ENCODE data around the gene CHAF1A. TPM values are rescaled to one million over a fixed set of nuclear protein-coding genes. Genes with fewer than 3 reads are reported as not detected.

The CHAF1A gene
- total RNA-seq, 3 donors from 2014 or later (not counting 1 experiment from before 2014, with no cell fraction given): 34.4 to 40.8 (median 35.2) TPM

- H3K27ac ChIP-seq (ENCODE audit: low read length): no peak overlapping the region
- peaks cover 55% of the 10 kb centered on the region for H3K36me3 ChIP-seq (ENCODE audit: control insufficient read depth, insufficient read depth, low read length)
- H3K36me3 Mint-ChIP-seq: no peaks in the 10 kb centered on the region
- no peak overlapping the region for H3K4me3 ChIP-seq (ENCODE audit: low read length)
- DNase-seq: no peak
- H3K27me3 ChIP-seq (ENCODE audit: control insufficient read depth, insufficient read depth, low read length): no peaks in the 10 kb centered on the region
- intact Hi-C loops (cut with micrococcal nuclease): no loop called here
- no peaks in the 10 kb centered on the region for H3K27me3 Mint-ChIP-seq (ENCODE audit: low read depth in 2 of 2)
- no peaks in the 10 kb centered on the region for H3K9me3 ChIP-seq (ENCODE audit: control insufficient read depth, insufficient read depth, low read length)
- no peaks in the 10 kb centered on the region for H3K9me3 Mint-ChIP-seq
- H3K4me1 ChIP-seq (ENCODE audit: control insufficient read depth, insufficient read depth, low read length): no peaks in the 10 kb centered on the region
- 91% methylated on average over 14 of the region's 15 CpGs for WGBS (ENCODE audit: insufficient coverage)
- no peak for ATAC-seq
- no peak for TF ChIP-seq CTCF (IDR thresholded peaks at IDR 0.05)
- no peak overlapping the region for H3K27ac Mint-ChIP-seq
- peaks cover 0 to 5% of the 10 kb centered on the region in 2 donors for H3K4me1 Mint-ChIP-seq
- H3K4me3 Mint-ChIP-seq: no peak overlapping the region
Measured at GRCh38 chr19:4446704-4447200, 44.3 kb downstream of the CHAF1A start.

- no peaks in the 10 kb centered on the region for H3K36me3 Mint-ChIP-seq
Measured at GRCh38 chr19:4447327-4448146, 45.1 kb downstream of the CHAF1A start.

GRCh38 chr19:4448147-4448985 lies 45.9 kb downstream of the CHAF1A start:
- ATAC-seq: no peak
- H3K4me3 Mint-ChIP-seq: no peak overlapping the region
- H3K36me3 Mint-ChIP-seq: no peaks in the 10 kb centered on the region
- TF ChIP-seq CTCF (IDR thresholded peaks at IDR 0.05): no peak
- no peaks in the 10 kb centered on the region for H3K27me3 ChIP-seq (ENCODE audit: control insufficient read depth, insufficient read depth, low read length)
- no peaks in the 10 kb centered on the region for H3K4me1 ChIP-seq (ENCODE audit: control insufficient read depth, insufficient read depth, low read length)
- no peak for DNase-seq
- no peak overlapping the region for H3K27ac ChIP-seq (ENCODE audit: low read length)
- 95% methylated on average over 30 of the region's 30 CpGs for WGBS (ENCODE audit: insufficient coverage)
- H3K36me3 ChIP-seq (ENCODE audit: control insufficient read depth, insufficient read depth, low read length): peaks cover 68% of the 10 kb centered on the region
- H3K4me1 Mint-ChIP-seq: no peaks in the 10 kb centered on the region
- no peak overlapping the region for H3K4me3 ChIP-seq (ENCODE audit: low read length)
- intact Hi-C loops (cut with micrococcal nuclease): no loop called here
- no peak overlapping the region for H3K27ac Mint-ChIP-seq
- no peaks in the 10 kb centered on the region for H3K9me3 ChIP-seq (ENCODE audit: control insufficient read depth, insufficient read depth, low read length)
- H3K27me3 Mint-ChIP-seq (ENCODE audit: low read depth in 2 of 2): no peaks in the 10 kb centered on the region
- H3K9me3 Mint-ChIP-seq: no peaks in the 10 kb centered on the region

More at GRCh38 chr19:4447327-4448146, 45.1 kb downstream of the CHAF1A start:
- no peak overlapping the region for H3K4me3 ChIP-seq (ENCODE audit: low read length)
- H3K27ac ChIP-seq (ENCODE audit: low read length): no peak overlapping the region
- 98% methylated on average over 27 of the region's 28 CpGs for WGBS (ENCODE audit: insufficient coverage)
- no peaks in the 10 kb centered on the region for H3K4me1 ChIP-seq (ENCODE audit: control insufficient read depth, insufficient read depth, low read length)
- H3K4me1 Mint-ChIP-seq: no peaks in the 10 kb centered on the region
- H3K4me3 Mint-ChIP-seq: no peak overlapping the region
- no peaks in the 10 kb centered on the region for H3K9me3 Mint-ChIP-seq
- intact Hi-C loops (cut with micrococcal nuclease): no loop called here
- H3K36me3 ChIP-seq (ENCODE audit: control insufficient read depth, insufficient read depth, low read length): peaks cover 60% of the 10 kb centered on the region
- H3K9me3 ChIP-seq (ENCODE audit: control insufficient read depth, insufficient read depth, low read length): no peaks in the 10 kb centered on the region
- no peak overlapping the region for H3K27ac Mint-ChIP-seq
- ATAC-seq (no peak), DNase-seq (no peak)
- TF ChIP-seq CTCF (IDR thresholded peaks at IDR 0.05): no peak
- H3K27me3 Mint-ChIP-seq (ENCODE audit: low read depth in 2 of 2): no peaks in the 10 kb centered on the region
- no peaks in the 10 kb centered on the region for H3K27me3 ChIP-seq (ENCODE audit: control insufficient read depth, insufficient read depth, low read length)

Data from natural killer cell (primary cell).